ENCODE measurements around the gene EDC3.

DNA sequence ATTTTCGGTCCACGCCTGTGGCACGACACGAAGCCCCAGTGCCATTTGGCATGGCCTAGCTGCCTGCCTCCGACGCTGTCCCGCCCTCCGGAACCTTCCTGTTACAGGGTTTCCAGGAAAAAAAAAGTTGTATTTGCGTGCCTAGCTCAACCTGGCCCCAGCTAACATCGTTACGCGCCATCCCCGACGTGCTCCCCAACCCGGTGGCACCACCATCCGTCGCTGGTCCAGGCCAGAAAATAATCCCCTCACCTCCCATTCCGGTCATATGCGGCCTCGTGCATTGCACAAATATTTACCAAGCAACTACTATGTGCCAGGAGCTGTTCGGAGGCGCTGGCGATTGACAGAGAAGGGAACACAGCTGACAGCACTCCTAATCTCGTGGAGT lies 30.9 kb upstream of the EDC3 start:
- TF ChIP-seq, protein P1, sequence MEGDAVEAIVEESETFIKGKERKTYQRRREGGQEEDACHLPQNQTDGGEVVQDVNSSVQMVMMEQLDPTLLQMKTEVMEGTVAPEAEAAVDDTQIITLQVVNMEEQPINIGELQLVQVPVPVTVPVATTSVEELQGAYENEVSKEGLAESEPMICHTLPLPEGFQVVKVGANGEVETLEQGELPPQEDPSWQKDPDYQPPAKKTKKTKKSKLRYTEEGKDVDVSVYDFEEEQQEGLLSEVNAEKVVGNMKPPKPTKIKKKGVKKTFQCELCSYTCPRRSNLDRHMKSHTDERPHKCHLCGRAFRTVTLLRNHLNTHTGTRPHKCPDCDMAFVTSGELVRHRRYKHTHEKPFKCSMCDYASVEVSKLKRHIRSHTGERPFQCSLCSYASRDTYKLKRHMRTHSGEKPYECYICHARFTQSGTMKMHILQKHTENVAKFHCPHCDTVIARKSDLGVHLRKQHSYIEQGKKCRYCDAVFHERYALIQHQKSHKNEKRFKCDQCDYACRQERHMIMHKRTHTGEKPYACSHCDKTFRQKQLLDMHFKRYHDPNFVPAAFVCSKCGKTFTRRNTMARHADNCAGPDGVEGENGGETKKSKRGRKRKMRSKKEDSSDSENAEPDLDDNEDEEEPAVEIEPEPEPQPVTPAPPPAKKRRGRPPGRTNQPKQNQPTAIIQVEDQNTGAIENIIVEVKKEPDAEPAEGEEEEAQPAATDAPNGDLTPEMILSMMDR (IDR thresholded peaks at IDR 0.05) = no peak
- no peak for TF ChIP-seq POLR2A (IDR thresholded peaks at IDR 0.05)
